OCI-LY3 (cell line): ENCODE measurements around the gene GRIK4.

Experiments
- H2AFZ ChIP-seq: fragments of 200-600, 300-600 bp; shearing (Covaris generic); 2 replicates; pipeline ENCODE4 v1.6.0; 2014; ENCODE audit warnings: antibody characterized with exemption, low read depth, low read length
- H3K27ac ChIP-seq: fragments of 200-600, 300-600 bp; sonication (generic); 2 replicates; pipeline ENCODE4 v1.5.1; 2014; ENCODE audit warnings: mild to moderate bottlenecking, low read length, moderate library complexity, mixed read lengths
- H3K27me3 ChIP-seq: fragments of 200-600, 300-600 bp; sonication (generic); 2 replicates; pipeline ENCODE4 v1.6.1; 2014; ENCODE audit warnings: low read depth, low read length, mixed read lengths
- H3K36me3 ChIP-seq: fragments of 200-600, 300-600 bp; sonication (generic); replicated peaks from 2 replicates; pipeline ENCODE3; 2014; ENCODE audit warnings: low read depth, low read length, mixed read lengths
- H3K4me1 ChIP-seq: fragments of 300-600, 200-600 bp; sonication (generic); 2 replicates; pipeline ENCODE4 v1.6.1; 2014; ENCODE audit warnings: low read length, mixed read lengths
- H3K4me2 ChIP-seq: fragments of 200-600, 300-600 bp; sonication (generic); 2 replicates; pipeline ENCODE4 v1.6.1; 2014; ENCODE audit warnings: low read length, mixed read lengths
- H3K4me3 ChIP-seq: fragments of 300-600, 200-600 bp; sonication (generic); 2 replicates; pipeline ENCODE4 v1.5.1; 2014; ENCODE audit warnings: antibody characterized with exemption, mild to moderate bottlenecking, low read length, moderate library complexity
- H3K79me2 ChIP-seq: fragments of 300-600, 200-600 bp; shearing (Covaris generic); 2 replicates; pipeline ENCODE4 v1.6.1; 2014; ENCODE audit warnings: mild to moderate bottlenecking, low read length, mixed read lengths
- H3K9ac ChIP-seq: fragments of 300-600, 200-600 bp; shearing (Covaris generic); 2 replicates; pipeline ENCODE4 v1.6.0; 2014; ENCODE audit warnings: mild to moderate bottlenecking, low read length, moderate library complexity
- H3K9me3 ChIP-seq: fragments of 200-600, 300-600 bp; shearing (Covaris generic); 2 replicates; pipeline ENCODE4 v1.6.1; 2014; ENCODE audit warnings: low read length, mixed read lengths; ENCODE audit not compliant: insufficient read depth
- H4K20me1 ChIP-seq: fragments of 200-600, 300-600 bp; sonication (generic); 2 replicates; pipeline ENCODE4 v1.6.1; 2016; ENCODE audit warnings: low read length, mixed read lengths; ENCODE audit not compliant: insufficient read depth
- EZH2phosphoT487 ChIP-seq: fragments of 200-600 bp; shearing (Covaris generic); IDR thresholded peaks from 2 replicates; pipeline ENCODE4 v1.6.1; 2018; ENCODE audit warnings: antibody characterized with exemption, mixed run types, low read depth
- TF ChIP-seq, protein P1 (sequence below): fragments of 200-600, 300-600 bp; sonication (generic); IDR thresholded peaks from 2 replicates; pipeline ENCODE4 v1.5.1; 2014; ENCODE audit warnings: antibody characterized with exemption, low read length, low read depth

GRIK4 gene

DNA sequence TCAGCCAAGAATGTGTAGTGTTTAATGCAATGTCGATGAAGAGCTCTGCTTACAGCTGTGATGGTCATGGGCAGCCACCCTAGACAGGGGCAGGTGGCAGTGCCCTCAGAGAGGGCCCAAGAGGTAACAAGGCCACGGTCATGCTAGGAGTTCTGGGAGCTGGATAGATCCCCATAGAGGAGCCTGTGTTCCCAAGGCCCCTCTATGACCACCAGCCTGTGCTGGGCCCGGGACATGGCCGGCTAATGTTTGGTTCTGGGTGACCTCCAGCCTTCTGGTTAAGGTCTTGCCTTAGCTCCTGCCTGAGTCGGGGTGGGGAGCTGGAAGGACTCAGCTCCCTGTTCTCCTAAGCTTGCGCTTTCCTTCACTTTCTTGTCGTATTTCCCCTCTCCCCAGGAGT is 65.1 kb downstream of the GRIK4 start:
- Histone ChIP-seq H3K9ac (no peak overlapping the region), H2AFZ (no peak overlapping the region), H3K27ac (no peak overlapping the region), H3K4me2 (no peak overlapping the region), H3K79me2 (no peaks in the 10 kb centered on the region), H3K4me3 (no peak overlapping the region), H3K36me3 (no peaks in the 10 kb centered on the region), H3K27me3 (peaks cover 40% of the 10 kb centered on the region), H3K9me3 (no peaks in the 10 kb centered on the region), H4K20me1 (no peaks in the 10 kb centered on the region), H3K4me1 (no peaks in the 10 kb centered on the region)
- no peak for TF ChIP-seq EZH2phosphoT487
- TF ChIP-seq, protein P1, sequence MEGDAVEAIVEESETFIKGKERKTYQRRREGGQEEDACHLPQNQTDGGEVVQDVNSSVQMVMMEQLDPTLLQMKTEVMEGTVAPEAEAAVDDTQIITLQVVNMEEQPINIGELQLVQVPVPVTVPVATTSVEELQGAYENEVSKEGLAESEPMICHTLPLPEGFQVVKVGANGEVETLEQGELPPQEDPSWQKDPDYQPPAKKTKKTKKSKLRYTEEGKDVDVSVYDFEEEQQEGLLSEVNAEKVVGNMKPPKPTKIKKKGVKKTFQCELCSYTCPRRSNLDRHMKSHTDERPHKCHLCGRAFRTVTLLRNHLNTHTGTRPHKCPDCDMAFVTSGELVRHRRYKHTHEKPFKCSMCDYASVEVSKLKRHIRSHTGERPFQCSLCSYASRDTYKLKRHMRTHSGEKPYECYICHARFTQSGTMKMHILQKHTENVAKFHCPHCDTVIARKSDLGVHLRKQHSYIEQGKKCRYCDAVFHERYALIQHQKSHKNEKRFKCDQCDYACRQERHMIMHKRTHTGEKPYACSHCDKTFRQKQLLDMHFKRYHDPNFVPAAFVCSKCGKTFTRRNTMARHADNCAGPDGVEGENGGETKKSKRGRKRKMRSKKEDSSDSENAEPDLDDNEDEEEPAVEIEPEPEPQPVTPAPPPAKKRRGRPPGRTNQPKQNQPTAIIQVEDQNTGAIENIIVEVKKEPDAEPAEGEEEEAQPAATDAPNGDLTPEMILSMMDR: no peak

DNA sequence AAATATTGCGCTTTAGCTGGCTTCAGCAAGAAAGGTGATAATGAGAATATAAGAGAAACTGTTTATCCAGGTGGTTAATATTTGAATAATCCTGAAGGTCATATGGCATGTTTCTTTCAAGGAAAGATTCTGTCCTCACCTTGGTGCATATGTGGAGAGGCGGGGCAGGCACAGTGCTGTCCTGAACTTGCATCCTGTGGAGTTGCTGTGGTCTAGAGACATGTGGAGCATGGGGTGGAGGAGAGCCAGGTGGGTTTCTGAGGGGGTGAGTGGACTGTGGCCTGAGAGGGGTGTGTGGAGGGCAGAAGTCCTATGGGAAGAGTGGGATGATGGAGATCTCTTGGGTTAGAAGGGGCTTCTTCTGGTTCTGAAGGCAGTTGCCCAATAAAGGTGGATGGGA is 65.5 kb downstream of the GRIK4 start:
- Histone ChIP-seq H3K27me3 (peaks cover 40% of the 10 kb centered on the region), H2AFZ (no peak overlapping the region), H3K9ac (no peak overlapping the region), H4K20me1 (no peaks in the 10 kb centered on the region), H3K36me3 (no peaks in the 10 kb centered on the region), H3K9me3 (no peaks in the 10 kb centered on the region), H3K4me2 (no peak overlapping the region), H3K4me3 (no peak overlapping the region), H3K4me1 (no peaks in the 10 kb centered on the region), H3K79me2 (no peaks in the 10 kb centered on the region), H3K27ac (no peak overlapping the region)
- no peak for TF ChIP-seq EZH2phosphoT487
- TF ChIP-seq, protein P1: no peak

DNA sequence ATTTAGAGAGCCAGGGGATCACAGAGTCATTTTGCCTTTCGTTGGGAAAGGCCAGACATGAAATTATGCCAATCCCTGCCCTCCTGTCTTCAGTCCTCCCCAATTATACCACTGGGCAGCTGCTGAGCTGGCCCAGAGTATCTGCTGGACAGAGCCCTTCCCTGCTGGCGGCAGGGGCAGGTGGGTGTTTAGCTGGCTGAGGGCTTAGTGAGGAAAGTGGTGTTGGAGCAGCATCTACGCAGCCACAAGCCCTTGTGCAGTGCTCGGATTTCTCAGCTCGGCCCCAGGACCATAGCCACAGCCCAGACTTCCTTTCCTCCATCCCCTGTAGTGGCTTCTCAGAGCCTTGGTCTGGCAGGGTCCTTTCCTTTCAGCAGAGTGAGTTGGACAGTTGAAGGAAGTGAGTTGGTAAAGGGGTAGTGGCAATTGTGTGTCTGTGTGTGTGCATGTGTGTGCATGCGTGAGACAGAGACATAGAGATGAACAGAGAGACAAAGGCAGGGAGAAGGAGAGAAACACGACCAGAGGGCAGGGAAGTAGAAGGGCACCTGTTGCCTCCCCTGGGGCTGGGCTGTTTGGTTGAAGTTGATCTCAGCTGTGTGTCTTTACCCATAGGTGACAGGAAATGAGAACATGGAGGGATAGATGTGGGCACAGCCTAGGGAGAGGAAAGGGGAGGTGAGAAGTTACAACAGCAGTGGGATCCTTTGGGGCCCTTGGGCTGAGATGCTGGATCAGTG is 66.2 kb downstream of the GRIK4 start:
- Histone ChIP-seq H3K4me2 (no peak overlapping the region), H2AFZ (no peak overlapping the region), H4K20me1 (no peaks in the 10 kb centered on the region), H3K36me3 (no peaks in the 10 kb centered on the region), H3K9me3 (no peaks in the 10 kb centered on the region), H3K79me2 (no peaks in the 10 kb centered on the region), H3K27me3 (peaks cover 40% of the 10 kb centered on the region), H3K4me3 (no peak overlapping the region), H3K4me1 (no peaks in the 10 kb centered on the region), H3K27ac (no peak overlapping the region), H3K9ac (no peak overlapping the region)
- TF ChIP-seq, protein P1: no peak
- no peak for TF ChIP-seq EZH2phosphoT487

DNA sequence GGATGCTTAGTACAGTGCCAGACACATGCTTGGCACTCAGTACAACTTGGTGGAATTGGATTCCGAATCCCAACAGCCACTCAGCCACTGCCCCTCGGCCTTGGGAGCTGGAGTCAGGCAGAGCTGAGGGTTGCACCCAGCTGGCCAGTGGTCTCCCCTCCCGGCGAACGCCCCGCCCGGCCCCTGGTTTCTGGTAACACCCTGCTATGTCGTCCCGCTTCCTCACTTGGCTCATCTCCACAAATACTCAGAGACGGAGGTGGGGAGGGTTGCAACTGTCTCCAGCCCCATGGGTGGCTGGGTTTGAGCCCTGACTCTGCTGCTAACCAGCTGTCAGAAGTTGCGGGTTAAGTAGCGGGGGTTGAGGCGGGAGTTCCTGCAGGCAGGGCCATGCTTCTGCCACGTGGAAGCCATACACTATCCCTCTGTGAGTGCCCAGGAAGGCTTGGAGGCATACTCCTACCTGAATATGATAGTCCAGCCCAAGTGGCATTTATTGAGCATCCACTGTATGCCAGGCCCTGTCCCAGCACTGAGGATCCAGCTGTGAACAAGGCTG is 67.1 kb downstream of the GRIK4 start:
- no peak overlapping the region for H3K4me3 ChIP-seq
- no peaks in the 10 kb centered on the region for H4K20me1 ChIP-seq
- no peaks in the 10 kb centered on the region for H3K9me3 ChIP-seq
- no peak overlapping the region for H3K9ac ChIP-seq
- H3K27ac ChIP-seq: no peak overlapping the region
- no peaks in the 10 kb centered on the region for H3K4me1 ChIP-seq
- H2AFZ ChIP-seq: no peak overlapping the region
- H3K79me2 ChIP-seq: no peaks in the 10 kb centered on the region
- H3K27me3 ChIP-seq: peaks cover 40% of the 10 kb centered on the region
- H3K4me2 ChIP-seq: no peak overlapping the region
- no peak for TF ChIP-seq EZH2phosphoT487
- TF ChIP-seq, protein P1: no peak
- H3K36me3 ChIP-seq: no peaks in the 10 kb centered on the region
